Sigmoid colon (tissue), 4 donors: ENCODE measurements around the gene CENPQ.

Experiments used
- CTCF ChIP-seq, 4 experiments: fragments of 450-650 bp in 3 of 4; fragments of 200-600 bp in 1 of 4; IDR thresholded peaks; one replicate each; pipeline ENCODE4 v1.5.1; 2016 to 2019; ENCODE audit warnings: antibody characterized with exemption in 4 of 4, mild to moderate bottlenecking in 3 of 4, moderate library complexity in 2 of 4
- POLR2A ChIP-seq, 2 donors: fragments of 450-650 bp; IDR thresholded peaks; one replicate each; pipeline ENCODE4 v1.6.1; 2016; ENCODE audit warnings: antibody characterized with exemption in 2 of 2, mild to moderate bottlenecking in 2 of 2, moderate library complexity in 2 of 2
- POLR2AphosphoS5 ChIP-seq, 4 donors: sonication (generic); formaldehyde crosslinking; IDR thresholded peaks; one replicate each; pipeline ENCODE4 v1.6.1; 2017; ENCODE audit warnings: antibody characterized with exemption in 4 of 4

DNA sequence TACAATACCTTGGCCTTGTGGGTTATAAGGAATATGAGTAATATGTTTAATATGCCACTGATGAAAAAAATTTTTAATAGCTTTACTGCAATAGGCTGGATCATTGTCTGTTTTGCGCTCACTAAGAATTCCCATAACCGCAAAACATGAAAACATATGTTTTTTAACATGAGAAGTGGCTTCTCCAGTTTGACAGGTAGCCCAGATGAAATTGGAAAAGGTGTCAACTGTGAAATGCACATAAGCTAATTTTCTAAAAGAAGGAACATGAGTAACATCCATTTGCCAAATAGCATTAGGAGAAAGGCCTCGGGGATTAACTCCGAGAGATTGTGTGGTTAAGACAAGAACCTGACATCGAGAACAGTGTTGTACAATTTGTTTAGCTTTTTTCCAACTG is 41.5 kb downstream of the CENPQ start:
- TF ChIP-seq CTCF (IDR thresholded peaks at IDR 0.05) (no peak), POLR2AphosphoS5 (IDR thresholded peaks at IDR 0.05) (no peak), POLR2A (IDR thresholded peaks at IDR 0.05) (no peak)
